Activated naive CD4-positive, alpha-beta T cell treated with anti-CD3 and anti-CD28 coated beads, Interleukin-2, amount 50 U/mL, for 24 hours (primary cell): ENCODE results near the gene PTH1R.

Experiments
- H3K27ac Mint-ChIP-seq: one replicate; pipeline ENCODE4 v1.8.0; 2021; ENCODE audit warnings: mild to moderate bottlenecking, mixed read lengths
- H3K27me3 Mint-ChIP-seq: one replicate; pipeline ENCODE4 v1.8.0; 2021; ENCODE audit warnings: mixed read lengths
- H3K36me3 Mint-ChIP-seq: one replicate; pipeline ENCODE4 v1.8.0; 2021; ENCODE audit warnings: mixed read lengths
- H3K4me1 Mint-ChIP-seq: one replicate; pipeline ENCODE4 v1.8.0; 2021; ENCODE audit warnings: mixed read lengths
- H3K4me3 Mint-ChIP-seq: one replicate; pipeline ENCODE4 v1.8.0; 2021; ENCODE audit warnings: mild to moderate bottlenecking, mixed read lengths
- H3K9me3 Mint-ChIP-seq: one replicate; pipeline ENCODE4 v1.8.0; 2021; ENCODE audit warnings: mixed read lengths

PTH1R gene

GRCh38 chr3:46857485-46858341 is 19.8 kb upstream of the PTH1R start:
- peaks cover 2% of the 10 kb centered on the region for H3K27me3 Mint-ChIP-seq
- no peaks in the 10 kb centered on the region for H3K36me3 Mint-ChIP-seq
- no peak overlapping the region for H3K27ac Mint-ChIP-seq
- no peak overlapping the region for H3K4me3 Mint-ChIP-seq
- no peaks in the 10 kb centered on the region for H3K9me3 Mint-ChIP-seq
- H3K4me1 Mint-ChIP-seq: no peaks in the 10 kb centered on the region

GRCh38 chr3:46858456-46858855 is 19.1 kb upstream of the PTH1R start:
- H3K4me3 Mint-ChIP-seq: no peak overlapping the region
- H3K4me1 Mint-ChIP-seq: no peaks in the 10 kb centered on the region
- peaks cover 2% of the 10 kb centered on the region for H3K27me3 Mint-ChIP-seq
- no peaks in the 10 kb centered on the region for H3K36me3 Mint-ChIP-seq
- H3K9me3 Mint-ChIP-seq: no peaks in the 10 kb centered on the region
- no peak overlapping the region for H3K27ac Mint-ChIP-seq

DNA sequence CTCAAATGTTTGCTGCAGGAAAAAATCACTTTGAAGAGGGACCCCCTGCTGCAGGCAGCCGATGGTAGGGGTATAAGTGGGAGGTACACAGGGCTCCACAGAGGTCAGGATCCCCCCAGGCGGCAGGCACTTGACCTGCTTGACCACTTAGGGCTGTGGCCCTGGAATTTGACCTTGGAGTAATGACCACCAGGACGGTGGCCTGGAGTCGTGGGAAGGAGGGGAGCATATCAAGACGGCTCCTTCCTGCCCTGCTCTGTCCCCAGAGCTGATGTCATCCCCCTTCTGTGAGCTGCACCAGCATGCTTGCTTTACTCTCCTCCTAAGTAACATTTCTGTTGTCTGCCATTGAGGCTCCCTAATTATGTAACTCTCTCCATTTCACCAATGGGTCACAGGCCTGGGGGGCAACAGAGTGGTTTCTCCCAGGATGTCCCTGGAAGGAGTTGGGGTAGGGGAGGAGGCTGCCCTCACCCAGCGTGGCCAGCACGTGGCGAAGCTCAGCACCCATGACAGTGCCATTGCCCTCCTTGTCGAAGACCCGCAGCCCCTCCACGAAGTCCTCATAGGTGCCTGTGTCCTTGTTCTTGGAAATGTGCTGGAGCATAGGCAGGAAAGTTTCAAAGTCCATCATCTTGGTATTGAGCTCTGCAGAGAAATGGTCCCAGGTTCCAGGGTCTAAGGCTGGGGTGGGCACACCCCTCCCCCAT is 18.4 kb upstream of the PTH1R start:
- no peak overlapping the region for H3K4me3 Mint-ChIP-seq
- H3K27ac Mint-ChIP-seq: no peak overlapping the region
- no peaks in the 10 kb centered on the region for H3K36me3 Mint-ChIP-seq
- no peaks in the 10 kb centered on the region for H3K4me1 Mint-ChIP-seq
- peaks cover 2% of the 10 kb centered on the region for H3K27me3 Mint-ChIP-seq
- H3K9me3 Mint-ChIP-seq: no peaks in the 10 kb centered on the region

DNA sequence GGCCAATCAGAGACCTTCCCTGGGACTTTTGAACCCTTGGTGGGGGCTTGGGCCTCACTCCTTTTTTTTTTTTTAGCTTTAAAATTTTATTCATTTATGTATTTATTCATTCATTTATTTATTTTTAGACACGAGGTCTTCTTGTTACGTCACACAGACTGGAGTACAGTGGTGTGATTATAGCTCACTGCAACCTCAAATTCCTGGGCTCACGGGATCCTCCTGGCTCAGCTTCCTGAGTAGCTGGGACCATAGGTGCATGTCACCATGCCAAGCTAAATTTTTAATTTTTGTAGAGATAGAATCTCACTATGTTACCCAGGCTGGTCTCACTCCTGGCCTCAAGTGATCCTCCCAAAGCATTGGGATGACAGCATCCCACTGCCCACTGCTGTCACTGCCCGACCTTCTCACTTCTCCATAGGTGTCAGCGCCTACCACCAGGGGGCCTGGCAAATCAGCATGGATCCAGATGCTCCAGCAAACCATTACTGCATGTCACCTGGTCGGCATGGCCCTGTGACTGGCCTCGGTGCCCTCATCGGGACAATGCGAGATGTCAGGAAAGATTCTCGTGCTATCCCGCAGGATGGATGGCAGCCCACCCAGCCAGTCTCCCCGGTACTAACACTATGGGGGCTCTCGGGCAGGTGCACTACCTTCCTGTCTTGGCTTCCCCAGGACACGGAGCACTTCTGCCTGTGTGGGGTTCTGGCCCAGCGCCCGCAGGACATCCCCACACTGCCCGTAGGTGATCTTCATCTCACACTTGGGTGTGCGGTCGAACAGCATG is 17.3 kb upstream of the PTH1R start:
- no peaks in the 10 kb centered on the region for H3K36me3 Mint-ChIP-seq
- H3K4me1 Mint-ChIP-seq: no peaks in the 10 kb centered on the region
- H3K4me3 Mint-ChIP-seq: no peak overlapping the region
- H3K27me3 Mint-ChIP-seq: peaks cover 2% of the 10 kb centered on the region
- no peaks in the 10 kb centered on the region for H3K9me3 Mint-ChIP-seq
- no peak overlapping the region for H3K27ac Mint-ChIP-seq

GRCh38 chr3:46860810-46861604 is 16.5 kb upstream of the PTH1R start:
- H3K4me1 Mint-ChIP-seq: no peaks in the 10 kb centered on the region
- H3K9me3 Mint-ChIP-seq: no peaks in the 10 kb centered on the region
- no peak overlapping the region for H3K4me3 Mint-ChIP-seq
- H3K27me3 Mint-ChIP-seq: peaks cover 2% of the 10 kb centered on the region
- no peaks in the 10 kb centered on the region for H3K36me3 Mint-ChIP-seq
- H3K27ac Mint-ChIP-seq: no peak overlapping the region

DNA sequence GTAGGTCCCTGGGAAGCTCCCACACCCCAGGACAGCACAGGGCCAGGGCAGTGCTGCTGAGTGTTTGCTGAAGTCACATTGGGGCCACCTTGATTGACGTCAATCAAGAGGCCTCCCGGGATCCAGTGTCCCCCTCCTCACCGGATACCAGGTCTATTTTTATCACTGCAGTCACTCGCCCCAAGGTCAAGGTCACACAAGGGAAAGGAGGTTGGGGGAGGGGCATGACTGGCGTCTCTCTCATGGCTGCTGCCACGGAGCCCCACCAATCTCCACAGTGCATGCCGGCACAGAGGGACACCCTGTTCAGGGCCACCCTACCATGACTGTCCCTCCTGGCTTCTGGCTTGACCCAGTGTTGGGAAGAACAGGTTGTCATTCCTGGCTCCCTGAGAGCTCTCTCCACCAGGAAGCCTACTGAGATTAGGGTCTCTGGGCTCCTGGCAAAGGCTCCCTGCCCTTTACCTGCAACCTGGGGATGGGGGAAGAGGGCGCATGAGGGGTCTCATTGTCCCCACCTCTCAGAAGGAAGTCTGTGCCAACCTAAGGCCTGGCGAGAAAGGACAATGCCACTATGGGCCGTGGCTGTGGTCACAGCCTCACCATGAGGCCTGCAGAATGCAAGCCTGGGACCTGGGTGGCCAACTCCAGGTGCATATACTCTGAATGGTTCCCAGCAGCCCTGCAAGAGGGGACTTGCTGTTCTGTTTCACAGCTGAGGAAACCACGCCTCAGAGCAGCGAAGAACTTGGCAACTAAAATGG is 15.7 kb upstream of the PTH1R start:
- no peak overlapping the region for H3K4me3 Mint-ChIP-seq
- no peaks in the 10 kb centered on the region for H3K27me3 Mint-ChIP-seq
- H3K4me1 Mint-ChIP-seq: no peaks in the 10 kb centered on the region
- H3K9me3 Mint-ChIP-seq: no peaks in the 10 kb centered on the region
- no peak overlapping the region for H3K27ac Mint-ChIP-seq
- H3K36me3 Mint-ChIP-seq: no peaks in the 10 kb centered on the region

GRCh38 chr3:46862369-46863025 is 15.0 kb upstream of the PTH1R start:
- Mint-ChIP-seq H3K4me3 (no peak overlapping the region), H3K9me3 (no peaks in the 10 kb centered on the region), H3K27me3 (no peaks in the 10 kb centered on the region), H3K27ac (no peak overlapping the region), H3K4me1 (no peaks in the 10 kb centered on the region), H3K36me3 (no peaks in the 10 kb centered on the region)

DNA sequence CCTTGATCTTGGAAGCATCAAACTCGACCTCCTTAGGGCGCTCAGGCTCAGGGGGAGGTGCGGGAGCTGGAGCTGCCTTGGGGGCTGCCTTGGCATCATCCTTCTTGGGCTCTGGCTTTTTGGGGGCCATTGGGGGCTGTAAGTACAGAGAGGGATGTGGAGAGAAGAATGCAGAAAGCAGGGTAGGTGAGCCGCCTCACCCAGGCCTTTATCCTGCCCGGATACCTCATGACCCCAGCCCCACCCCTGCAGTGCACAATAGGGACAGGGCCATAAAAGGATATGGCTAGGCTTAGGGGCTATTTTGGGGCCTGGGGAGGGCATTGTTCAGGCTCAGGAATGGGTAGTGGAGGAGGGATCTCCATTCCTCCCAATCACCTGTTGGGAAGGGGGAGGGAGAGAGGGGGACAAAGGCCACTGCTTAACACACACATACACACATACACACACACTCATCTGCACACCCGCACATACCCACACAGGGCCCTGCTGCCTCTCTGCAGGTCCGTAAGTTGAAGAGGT is 14.2 kb upstream of the PTH1R start, which contains the start of gene MYL3:
Gene MYL3, minus strand, starts transcription at position 184 of the 522 bp plus-strand sequence. Its CDS starts 54 bp downstream, at position 130.
- Mint-ChIP-seq H3K4me1 (no peaks in the 10 kb centered on the region), H3K36me3 (no peaks in the 10 kb centered on the region), H3K27ac (no peak within 1 kb of the TSS), H3K9me3 (no peaks in the 10 kb centered on the region), H3K27me3 (no peaks in the 10 kb centered on the region), H3K4me3 (no peak within 1 kb of the TSS)

GRCh38 chr3:46864061-46864881 is 13.2 kb upstream of the PTH1R start:
- no peak overlapping the region for H3K27ac Mint-ChIP-seq
- no peak overlapping the region for H3K4me3 Mint-ChIP-seq
- H3K36me3 Mint-ChIP-seq: no peaks in the 10 kb centered on the region
- no peaks in the 10 kb centered on the region for H3K9me3 Mint-ChIP-seq
- no peaks in the 10 kb centered on the region for H3K4me1 Mint-ChIP-seq
- H3K27me3 Mint-ChIP-seq: no peaks in the 10 kb centered on the region

DNA sequence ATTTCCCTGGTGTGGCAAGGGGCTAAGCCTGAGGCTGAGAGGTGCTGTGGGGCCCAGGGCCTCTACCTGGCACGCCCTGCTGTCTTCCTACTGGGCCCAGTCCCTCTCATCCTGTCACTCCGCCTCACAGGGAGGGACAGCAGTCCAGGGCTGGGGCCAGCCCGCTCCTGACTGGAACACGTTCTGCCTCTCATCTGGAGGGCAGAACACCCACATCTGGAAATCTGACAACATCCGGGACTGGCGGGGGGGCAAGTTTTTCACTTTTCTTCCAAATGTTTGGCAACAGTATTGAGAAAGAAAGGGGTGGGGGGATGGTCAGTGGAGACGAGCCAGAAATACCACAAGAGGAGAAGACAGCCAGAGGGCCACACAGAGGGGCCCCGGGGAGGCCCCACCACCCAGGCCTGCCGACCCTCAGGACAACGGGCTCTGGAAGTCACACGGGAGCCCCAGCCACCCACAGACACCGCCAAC is 12.5 kb upstream of the PTH1R start:
- no peaks in the 10 kb centered on the region for H3K36me3 Mint-ChIP-seq
- H3K9me3 Mint-ChIP-seq: no peaks in the 10 kb centered on the region
- H3K4me1 Mint-ChIP-seq: no peaks in the 10 kb centered on the region
- no peaks in the 10 kb centered on the region for H3K27me3 Mint-ChIP-seq
- no peak overlapping the region for H3K4me3 Mint-ChIP-seq
- no peak overlapping the region for H3K27ac Mint-ChIP-seq

GRCh38 chr3:46865546-46865945 is 12.0 kb upstream of the PTH1R start:
- no peaks in the 10 kb centered on the region for H3K9me3 Mint-ChIP-seq
- no peak overlapping the region for H3K27ac Mint-ChIP-seq
- no peak overlapping the region for H3K4me3 Mint-ChIP-seq

GRCh38 chr3:46866032-46866595 is 11.4 kb upstream of the PTH1R start:
- Mint-ChIP-seq H3K4me3 (no peak overlapping the region), H3K27ac (no peak overlapping the region), H3K9me3 (no peaks in the 10 kb centered on the region), H3K36me3 (no peaks in the 10 kb centered on the region), H3K27me3 (no peaks in the 10 kb centered on the region), H3K4me1 (no peaks in the 10 kb centered on the region)

More at GRCh38 chr3:46865546-46865945, 12.0 kb upstream of the PTH1R start:
- Mint-ChIP-seq H3K27me3 (no peaks in the 10 kb centered on the region), H3K4me1 (no peaks in the 10 kb centered on the region), H3K36me3 (no peaks in the 10 kb centered on the region)
